ENCODE measurements around the gene TKTL2.
A peak's percentile ranks its signal among the peaks of the same experiment; 100 is the strongest.
"Not testable (repeated sequence)": the region's sequence is repeated elsewhere in the genome, so short reads cannot be mapped to it uniquely, and the experiment has no call there.

Gene TKTL2

GRCh38 chr4:163447481-163447880, 26.1 kb downstream of the TKTL2 start:
- Histone ChIP-seq H3K4me1 (peaks cover 0 to 17% (median 2%) of the 10 kb centered on the region in 4 donors), H3K9me3 (no peaks in the 10 kb centered on the region), H3K27me3 (no peaks in the 10 kb centered on the region), H3K36me3 (no peaks in the 10 kb centered on the region), H3K4me3 (no peak overlapping the region), H3K27ac (peak overlapping the region in 1 of 2 donors; percentile 61)
- no peak for DNase-seq
- intact Hi-C loops (cut with DNase I; ENCODE audit: low total_unique reads), result no loop called here
- TF ChIP-seq CTCF (IDR thresholded peaks at IDR 0.05), result no peak

- Histone ChIP-seq H3K27ac (peak overlapping the region in 1 of 2 donors; percentile 61), H3K4me1 (peaks cover 0 to 17% (median 2%) of the 10 kb centered on the region in 4 donors)
- H3K9me3 ChIP-seq; H3K36me3 ChIP-seq; H3K4me3 ChIP-seq; intact Hi-C loops (cut with DNase I; ENCODE audit: low total_unique reads); H3K27me3 ChIP-seq: not testable (repeated sequence)
- DNase-seq, result peak; percentile 29 to 70
These were observed 26.5 kb downstream of the TKTL2 start for GRCh38 chr4:163447023-163447422.

- H3K27ac ChIP-seq, result no peak overlapping the region
- H3K27me3 ChIP-seq, result no peaks in the 10 kb centered on the region
- H3K9me3 ChIP-seq, result no peaks in the 10 kb centered on the region
- intact Hi-C loops (cut with DNase I; ENCODE audit: low total_unique reads), result no loop called here
- H3K36me3 ChIP-seq, result no peaks in the 10 kb centered on the region
- no peaks in the 10 kb centered on the region for H3K4me1 ChIP-seq
- DNase-seq, result no peak
- no peak overlapping the region for H3K4me3 ChIP-seq
- TF ChIP-seq CTCF (IDR thresholded peaks at IDR 0.05), result no peak
These were observed 33.5 kb downstream of the TKTL2 start for GRCh38 chr4:163440040-163440439.
